CD4-positive, alpha-beta T cell treated with Interleukin-6 at 100 ng/mL for 8 hours (primary cell): Measurements from ENCODE around the gene BORCS5.
"Not testable (repeated sequence)": the region's sequence is repeated elsewhere in the genome, so short reads cannot be mapped to it uniquely, and the experiment has no call there.

Experiments used
- DNase-seq: peaks from one replicate; pipeline ENCODE4 v3.0.0-alpha.2; 2020; ENCODE audit warnings: mixed read lengths, low spot score

BORCS5 gene

DNA sequence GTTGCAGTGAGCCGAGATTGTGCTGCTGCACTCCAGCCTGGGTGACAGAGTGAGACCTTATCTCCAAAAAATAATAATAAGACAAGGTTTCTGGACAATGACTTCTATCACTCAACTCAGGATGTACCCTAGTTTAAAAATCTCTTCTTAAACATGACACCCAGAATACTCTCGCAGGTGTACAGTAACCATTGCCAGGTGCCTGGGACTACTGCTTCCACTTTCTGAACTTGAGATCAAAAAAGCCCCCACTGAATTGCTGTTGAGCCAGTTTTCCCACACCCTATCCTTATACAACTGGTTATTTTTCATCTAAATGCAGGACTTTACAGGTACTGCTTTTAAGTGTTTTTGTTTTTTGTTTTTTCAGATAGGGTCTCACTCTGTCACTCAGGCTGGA, 36.3 kb downstream of the BORCS5 start:
- DNase-seq, result no peak

GRCh38 chr12:12396694-12397093, 39.8 kb downstream of the BORCS5 start:
- no peak for DNase-seq

GRCh38 chr12:12397184-12397583, 40.3 kb downstream of the BORCS5 start:
- no peak for DNase-seq

GRCh38 chr12:12398026-12398859, 41.4 kb downstream of the BORCS5 start:
- DNase-seq, result no peak

DNA sequence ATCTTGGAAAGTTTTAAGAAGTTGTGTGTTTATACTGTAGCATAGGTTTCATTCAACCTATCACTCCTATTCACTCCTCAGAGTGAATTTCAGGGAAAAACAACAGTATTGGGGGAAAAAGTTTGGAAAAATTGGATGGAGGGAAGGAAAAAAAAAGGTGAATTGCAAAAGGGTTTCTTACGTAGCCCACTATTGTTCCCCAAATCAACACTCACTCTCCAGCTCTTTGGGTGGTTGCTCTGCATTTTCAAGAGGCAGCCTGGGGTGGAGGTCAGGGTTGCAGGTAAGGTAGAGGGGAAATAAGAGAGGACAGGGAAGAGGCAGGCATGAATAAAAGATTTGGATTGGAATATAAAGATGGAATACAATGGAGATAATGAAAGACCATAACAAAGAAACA, 42.3 kb downstream of the BORCS5 start:
- DNase-seq, result no peak

- no peak for DNase-seq
These were observed 43.0 kb downstream of the BORCS5 start for GRCh38 chr12:12399776-12400305.

DNA sequence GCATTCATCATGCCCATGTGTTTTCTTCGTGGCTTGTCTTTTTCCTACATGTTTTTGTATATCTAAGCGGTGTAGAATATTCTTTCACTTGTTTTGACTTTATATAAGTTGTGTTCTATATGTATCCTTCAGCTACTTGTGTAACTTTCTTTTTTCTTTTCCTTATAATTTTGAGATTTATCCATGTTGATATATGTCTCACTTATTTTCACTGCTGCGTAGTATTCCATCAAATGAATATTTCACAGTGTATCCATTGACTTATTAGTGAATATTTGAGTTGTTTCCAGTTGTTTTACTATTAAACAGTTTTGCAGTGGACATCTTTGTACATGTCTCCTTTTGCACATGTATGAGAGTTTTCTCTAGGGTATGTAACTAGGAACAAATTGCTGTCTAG, 43.9 kb downstream of the BORCS5 start:
- DNase-seq, result no peak

DNA sequence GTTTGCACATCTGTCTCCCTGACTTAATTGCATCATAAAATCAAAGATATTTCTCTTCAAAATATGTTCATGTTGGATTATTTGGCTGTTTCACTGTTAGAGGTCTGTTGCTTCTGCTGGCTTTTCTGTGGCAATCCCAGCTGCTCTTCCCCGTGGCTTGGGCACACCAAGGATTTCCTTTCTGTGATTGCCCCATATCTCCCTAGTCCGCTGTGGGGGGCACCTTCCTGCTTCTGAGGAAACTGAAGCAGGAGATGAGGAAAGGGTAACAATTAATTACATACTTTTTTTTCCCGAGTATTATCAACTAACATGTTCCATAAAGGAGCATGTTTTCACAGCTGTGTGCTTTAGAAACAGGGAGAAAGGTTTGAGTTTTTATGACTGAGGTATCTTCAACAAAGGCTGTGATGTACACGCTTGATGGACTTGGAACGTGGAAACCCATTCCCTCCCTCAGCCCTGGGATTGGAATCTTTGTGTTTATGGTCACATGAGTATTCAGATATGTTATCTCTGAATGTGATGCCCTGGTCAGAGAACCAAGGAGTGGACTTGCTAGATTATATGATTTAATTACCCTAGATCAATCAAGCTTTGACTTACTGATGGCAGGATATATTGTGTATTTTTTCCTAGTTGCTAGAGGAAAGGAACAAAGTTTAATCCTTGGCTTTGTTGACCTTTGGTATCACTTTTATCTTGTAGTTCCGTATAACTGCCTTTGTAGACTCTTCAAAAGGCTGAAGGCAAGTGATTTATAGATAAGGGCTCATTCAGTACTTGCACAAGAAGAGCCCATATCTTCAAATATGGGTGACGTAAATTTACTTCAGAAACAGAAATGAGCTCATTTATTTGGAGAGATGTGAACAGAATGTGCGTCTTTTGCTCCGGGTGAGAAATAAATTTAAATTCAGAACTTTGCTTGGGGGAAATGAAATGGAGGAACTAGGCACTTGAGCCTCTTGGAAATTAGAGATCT, 46.7 kb downstream of the BORCS5 start:
- DNase-seq, result no peak

DNA sequence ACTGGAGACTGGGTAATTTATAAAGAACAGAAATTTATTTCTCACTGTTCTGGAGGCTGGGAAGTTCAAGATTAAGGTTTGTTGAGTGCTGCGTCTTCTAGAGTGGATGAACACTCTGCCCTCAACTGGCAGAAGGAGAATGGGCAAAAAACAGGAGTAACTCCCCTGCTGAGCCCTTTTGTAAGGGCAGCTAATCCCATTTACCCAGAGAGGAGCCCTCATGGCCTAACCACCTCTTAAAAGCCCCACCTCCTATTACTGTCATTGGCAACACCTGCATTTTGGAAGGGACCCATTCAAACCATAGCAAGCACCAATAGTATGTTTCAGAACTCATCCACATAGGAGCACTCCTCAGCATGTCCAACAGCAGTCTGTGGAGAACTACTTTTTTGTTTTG, 47.4 kb downstream of the BORCS5 start:
- DNase-seq, result no peak

DNA sequence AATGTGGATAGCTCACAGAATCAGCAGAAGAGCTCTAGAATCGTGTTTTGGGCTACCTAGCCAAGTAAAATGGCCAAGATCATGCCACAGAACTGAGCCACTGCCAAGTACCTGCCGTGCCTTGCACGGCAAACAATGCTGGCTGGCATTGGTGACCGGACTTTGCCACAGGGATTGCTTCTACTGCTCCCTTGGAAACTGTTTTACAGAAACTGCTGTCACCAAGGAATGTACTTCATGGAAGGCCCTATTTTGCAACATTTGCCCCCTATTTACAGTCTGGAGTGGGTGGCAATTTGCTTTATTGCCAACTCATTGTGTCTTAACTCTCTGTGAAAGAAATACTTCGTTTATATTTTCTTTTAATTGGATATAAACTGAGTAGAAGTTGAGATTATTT, 49.0 kb downstream of the BORCS5 start:
- DNase-seq, result no peak

DNA sequence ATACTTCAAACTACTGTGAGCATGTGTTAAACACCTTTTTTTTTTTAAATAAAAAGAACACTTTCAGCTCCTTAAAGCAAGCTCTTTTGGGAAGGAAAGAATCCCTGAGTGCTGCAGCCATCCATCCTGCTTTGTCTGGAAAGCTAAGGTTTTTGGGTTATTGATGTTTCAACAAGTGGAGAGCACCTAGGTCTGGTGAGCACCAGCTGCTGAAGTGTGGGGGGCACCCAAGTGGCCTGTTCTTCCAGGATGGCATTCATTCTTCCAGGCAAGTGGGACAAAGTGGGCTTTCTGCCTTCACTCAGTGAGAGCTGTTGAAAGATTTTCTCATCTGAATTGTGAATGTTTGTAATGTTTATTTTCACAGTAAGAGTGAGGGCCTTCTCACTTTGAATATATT, 49.9 kb downstream of the BORCS5 start:
- no peak for DNase-seq

DNA sequence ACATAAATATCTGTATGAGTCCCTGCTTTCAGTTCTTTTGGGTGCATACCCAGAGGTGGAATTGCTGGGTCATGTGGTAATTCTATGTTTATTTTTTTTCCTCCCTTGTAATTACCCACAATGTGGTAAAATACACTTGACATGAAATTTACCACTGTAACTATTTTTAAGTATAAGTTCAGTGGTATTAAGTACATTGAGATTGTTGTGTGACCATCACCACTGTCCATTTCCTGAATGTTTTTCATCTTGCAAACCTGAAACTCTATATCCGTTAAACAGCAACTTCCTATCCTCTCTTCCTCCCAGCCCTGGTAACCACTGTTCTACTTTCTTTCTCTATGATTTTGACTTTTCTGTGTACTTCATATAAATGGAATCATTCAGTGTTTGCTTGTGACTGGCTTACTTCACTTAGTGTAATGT, 51.4 kb downstream of the BORCS5 start:
- DNase-seq, result peak; percentile 15

DNA sequence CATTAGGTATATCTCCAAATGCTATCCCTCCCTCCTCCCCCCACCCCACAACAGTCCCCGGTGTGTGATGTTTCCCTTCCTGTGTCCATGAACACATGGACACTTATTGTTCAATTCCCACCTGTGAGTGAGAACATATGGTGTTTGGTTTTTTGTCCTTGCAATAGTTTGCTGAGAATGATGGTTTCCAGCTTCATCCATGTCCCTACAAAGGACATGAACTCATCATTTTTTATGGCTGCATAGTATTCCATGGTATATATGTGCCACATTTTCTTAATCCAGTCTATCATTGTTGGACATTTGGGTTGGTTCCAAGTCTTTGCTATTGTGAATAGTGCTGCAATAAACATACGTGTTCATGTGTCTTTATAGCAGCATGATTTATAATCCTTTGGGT, 52.5 kb downstream of the BORCS5 start:
- DNase-seq, result not testable (repeated sequence)

- DNase-seq, result no peak
These were observed 59.0 kb downstream of the BORCS5 start for GRCh38 chr12:12415886-12416285.

DNA sequence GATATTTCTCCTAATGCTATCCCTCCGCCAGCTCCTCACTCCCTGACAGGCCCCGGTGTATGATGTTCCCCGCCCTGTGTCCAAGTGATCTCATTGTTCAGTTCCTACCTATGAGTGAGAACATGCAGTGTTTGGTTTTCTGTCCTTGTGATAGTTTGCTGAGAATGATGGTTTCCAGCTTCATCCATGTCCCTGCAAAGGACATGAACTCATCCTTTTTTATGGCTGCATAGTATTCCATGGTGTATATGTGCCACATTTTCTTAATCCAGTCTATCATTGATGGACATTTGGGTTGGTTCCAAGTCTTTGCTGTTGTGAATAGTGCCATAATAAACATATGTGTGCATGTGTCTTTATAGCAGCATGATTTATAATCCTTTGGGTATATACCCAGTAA, 62.3 kb downstream of the BORCS5 start:
- DNase-seq, result not testable (repeated sequence)

GRCh38 chr12:12423367-12423766, 66.5 kb downstream of the BORCS5 start:
- no peak for DNase-seq

- DNase-seq, result no peak
These were observed 68.1 kb downstream of the BORCS5 start for GRCh38 chr12:12425001-12425400.

- DNase-seq, result no peak
These were observed 68.7 kb downstream of the BORCS5 start for GRCh38 chr12:12425616-12426015.

DNA sequence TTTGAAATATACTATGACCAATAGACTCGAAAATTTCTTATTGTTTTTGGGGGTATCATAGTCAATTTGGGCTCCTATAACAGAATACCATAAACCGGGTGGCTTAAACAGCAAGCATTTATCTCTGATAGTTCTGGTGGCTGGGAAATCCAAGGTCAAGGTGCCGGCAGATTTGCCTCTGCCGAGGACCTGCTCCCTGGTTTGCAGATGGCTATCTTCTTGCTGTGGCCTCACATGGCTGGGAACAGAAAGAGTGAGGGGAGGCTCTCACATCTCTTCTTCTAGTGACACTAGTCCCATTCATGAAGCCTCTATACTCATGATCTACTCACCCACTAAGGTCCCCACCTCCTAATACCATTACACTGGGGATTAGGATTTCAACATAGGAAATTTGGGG, 70.7 kb downstream of the BORCS5 start:
- no peak for DNase-seq

DNA sequence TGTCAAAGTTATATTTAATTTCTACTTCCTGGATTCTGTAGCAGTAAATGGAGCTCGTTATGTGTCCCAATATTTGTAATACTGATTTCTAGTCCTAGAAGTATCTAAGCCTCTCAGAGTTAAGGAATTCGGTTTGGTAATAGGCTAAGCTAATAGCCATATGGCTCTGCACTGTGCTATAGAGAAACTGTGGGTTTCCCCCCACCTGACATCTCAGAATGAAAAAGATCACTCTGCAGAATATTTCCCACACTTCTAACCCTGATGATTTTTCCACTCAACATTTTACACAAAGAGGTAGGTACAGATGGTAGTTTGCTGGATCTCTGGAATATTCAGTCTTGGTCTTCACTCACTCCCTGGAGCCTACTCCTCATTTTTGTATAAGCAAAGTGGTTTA, 71.2 kb downstream of the BORCS5 start:
- DNase-seq, result no peak

DNA sequence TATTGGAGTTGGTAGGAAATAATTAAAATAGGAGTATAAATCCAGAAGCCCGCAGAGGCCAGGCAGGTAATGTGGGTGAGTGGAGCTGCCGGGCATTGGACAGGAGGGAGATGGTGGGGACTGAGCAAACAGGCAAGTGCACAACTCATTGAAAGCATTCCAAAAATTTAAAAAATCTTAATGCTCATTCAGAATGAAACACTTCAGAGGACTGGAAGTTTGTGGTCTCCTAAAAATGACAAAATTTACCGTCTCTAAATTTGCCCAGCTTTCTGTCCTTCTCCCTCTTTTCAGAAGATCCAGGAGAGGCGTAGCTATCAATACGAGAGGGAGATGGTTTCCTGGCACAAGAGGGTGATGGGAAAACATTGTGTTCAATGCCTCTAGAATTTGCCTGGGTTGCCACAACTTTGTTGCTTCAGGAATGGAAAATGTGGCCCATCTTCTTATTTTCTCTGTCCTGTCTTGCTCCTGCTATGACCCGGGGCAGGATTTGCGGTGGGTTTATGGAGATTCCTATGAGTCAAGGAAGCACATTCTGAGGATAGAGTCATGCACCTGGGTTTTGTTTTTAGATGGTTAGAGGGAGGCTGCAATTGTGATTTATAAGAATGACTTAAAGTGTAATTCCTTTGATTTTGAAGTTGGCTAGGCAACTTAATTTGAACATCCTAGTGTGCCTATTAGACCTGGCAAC, 72.2 kb downstream of the BORCS5 start:
- DNase-seq, result no peak

DNA sequence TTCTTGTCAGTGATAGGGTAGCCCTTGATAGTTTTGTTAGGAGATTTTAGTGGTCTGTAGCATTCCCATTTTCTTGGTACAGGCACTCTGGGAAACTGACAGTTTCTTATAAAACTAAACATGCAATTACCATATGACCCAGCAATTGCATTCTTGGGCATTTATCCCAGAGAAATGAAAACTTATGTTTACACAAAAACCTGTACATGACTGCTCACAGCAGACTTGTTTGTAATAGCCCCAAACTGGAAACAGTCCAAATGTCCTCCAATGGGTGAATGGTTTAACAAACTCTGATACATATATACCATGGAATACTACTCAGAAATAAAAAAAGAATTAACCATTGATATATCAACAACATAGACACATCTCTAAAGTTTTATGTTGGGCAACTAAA, 75.5 kb downstream of the BORCS5 start:
- no peak for DNase-seq
